ENCODE results near the gene SERHL2. TPM values are rescaled to one million over a fixed set of nuclear protein-coding genes. Genes with fewer than 3 reads are reported as not detected.

SERHL2 gene
- total and polyA plus RNA-seq, 2 donors (not counting 3 experiments of a cell fraction or from before 2014, with no cell fraction given), result 0.80 to 2.0 TPM

GRCh38 chr22:42544686-42545085 is 9.1 kb upstream of the SERHL2 start:
- Histone ChIP-seq H3K9me3 (replicated peaks; ENCODE audit: control insufficient read depth, insufficient read depth, low read length) (no peaks in the 10 kb centered on the region), H3K27me3 (ENCODE audit: control insufficient read depth in 2 of 2, insufficient read depth in 2 of 2, low read length in 2 of 2) (peaks cover 0 to 9% of the 10 kb centered on the region in 2 experiments), H2AFZ (ENCODE audit: low read depth, low read length) (no peak overlapping the region), H3K36me3 (ENCODE audit: control insufficient read depth in 2 of 2, extremely low read depth in 1 of 2, insufficient read depth in 2 of 2, low read length in 2 of 2) (no peaks in the 10 kb centered on the region), H3K4me1 (ENCODE audit: control insufficient read depth, extremely low read depth, insufficient read depth, low read length) (no peaks in the 10 kb centered on the region), H3K27ac (ENCODE audit: insufficient read depth, low read depth, low read length) (no peak overlapping the region), H3K4me2 (ENCODE audit: insufficient read depth, low read length) (no peak overlapping the region), H3K4me3 (replicated peaks in 1 of 3; ENCODE audit: insufficient read depth in 1 of 3, low read depth in 1 of 3, low read length in 3 of 3) (no peak overlapping the region), H3K79me2 (ENCODE audit: control insufficient read depth, insufficient read depth, low read length) (no peaks in the 10 kb centered on the region), H3K9ac (replicated peaks; ENCODE audit: extremely low read depth, insufficient read depth, low read length) (no peak overlapping the region), H4K20me1 (replicated peaks; ENCODE audit: control insufficient read depth, extremely low read depth, insufficient read depth, low read length) (no peaks in the 10 kb centered on the region), H3K9me1 (replicated peaks; ENCODE audit: control insufficient read depth, extremely low read depth, insufficient read depth, low read length) (no peaks in the 10 kb centered on the region)
- DNase-seq (ENCODE audit: low read depth, low spot score) (peak; percentile 61), FAIRE-seq (peak; percentile 42)
- CTCF ChIA-PET, result interaction anchor here (1.3 kb wide), 1 partner anchor 16 kb away, joined by 6 read pairs; no protein-coding TSS in a partner anchor
- POLR2A ChIA-PET, result no interaction called here
- BruUV-seq (replicated peaks), result no TSS peak
- intact Hi-C loops (cut with micrococcal nuclease), result no loop called here
- TF ChIP-seq CTCF (IDR thresholded peaks at IDR 0.05; ENCODE audit: extremely low read depth in 1 of 2, insufficient read depth in 1 of 2, low read depth in 1 of 2, low read length in 2 of 2), result no peak
- no peak for TF ChIP-seq EZH2 (IDR thresholded peaks at IDR 0.05; ENCODE audit: borderline replicate concordance, low read depth, low read length, severe bottlenecking)
- no peak for TF ChIP-seq FOS (IDR thresholded peaks at IDR 0.05; ENCODE audit: borderline replicate concordance, insufficient read depth, low read length)
- no peak for TF ChIP-seq MAX (IDR thresholded peaks at IDR 0.05; ENCODE audit: insufficient read depth, insufficient read length)
- no peak for TF ChIP-seq POLR2AphosphoS5 (IDR thresholded peaks at IDR 0.05; ENCODE audit: insufficient read depth, low read depth, low read length)
- no peak for TF ChIP-seq MYC (IDR thresholded peaks at IDR 0.05; ENCODE audit: low read depth, low read length)
- TF ChIP-seq GATA2 (IDR thresholded peaks at IDR 0.05; ENCODE audit: insufficient read depth, insufficient read length, low read depth, low read length), result no peak
- no peak for TF ChIP-seq JUN (IDR thresholded peaks at IDR 0.05; ENCODE audit: borderline replicate concordance, insufficient read depth, insufficient read length, low read depth)
- TF ChIP-seq POLR2A (IDR thresholded peaks at IDR 0.05; ENCODE audit: low read depth, low read length), result no peak
- dilution Hi-C loops (cut with MboI; ENCODE audit: extremely low pct_ligation_motif_present, low sequenced_read_pairs), result no loop called here

Data from endothelial cell of umbilical vein (primary cell).